Calu3 (cell line): ENCODE measurements around the gene WDFY3. TPM values are rescaled to one million over a fixed set of nuclear protein-coding genes. Genes with fewer than 3 reads are reported as not detected.

Experiments
- BruUV-seq: library from RNA; stranded (reverse); fragments of 400-500 nt; replicated peaks from 2 replicates; lab custom pipeline; 2021; lab: Mats Ljungman, UMichigan
- CTCF ChIA-PET: fragments of 300-600 bp; sonication (Branson Sonifier 250); formaldehyde crosslinking; loops from one replicate; lab custom pipeline; 2022; ENCODE audit warnings: antibody characterized with exemption; lab: Charles Lee
- DNase-seq: peaks from one replicate; pipeline ENCODE4 v3.0.0; 2022
- H3K27ac Mint-ChIP-seq: one replicate; pipeline ENCODE4 v1.8.0; 2022; ENCODE audit warnings: mixed read lengths; ENCODE audit not compliant: unreplicated experiment
- H3K27me3 Mint-ChIP-seq: one replicate; pipeline ENCODE4 v1.8.0; 2022; ENCODE audit warnings: mixed read lengths; ENCODE audit not compliant: unreplicated experiment
- H3K36me3 Mint-ChIP-seq: one replicate; pipeline ENCODE4 v1.8.0; 2022; ENCODE audit warnings: mild to moderate bottlenecking, moderate library complexity, mixed read lengths; ENCODE audit not compliant: insufficient read depth, unreplicated experiment
- H3K4me1 Mint-ChIP-seq: one replicate; pipeline ENCODE4 v1.8.0; 2022; ENCODE audit warnings: mild to moderate bottlenecking, low read depth, mixed read lengths; ENCODE audit not compliant: unreplicated experiment
- H3K4me3 Mint-ChIP-seq: one replicate; pipeline ENCODE4 v1.8.0; 2022; ENCODE audit warnings: mild to moderate bottlenecking, low read depth, moderate library complexity, mixed read lengths; ENCODE audit not compliant: unreplicated experiment
- H3K9me3 Mint-ChIP-seq: one replicate; pipeline ENCODE4 v1.8.0; 2022; ENCODE audit warnings: low read depth, mixed read lengths; ENCODE audit not compliant: unreplicated experiment
- CTCF ChIP-seq: fragments of 200-600 bp; IDR thresholded peaks from one replicate; pipeline ENCODE4 v1.8.0; 2022; ENCODE audit warnings: antibody characterized with exemption; ENCODE audit not compliant: unreplicated experiment
- intact Hi-C: fragments of 100-400 bp; cut with micrococcal nuclease; formaldehyde crosslinking; loops from one replicate; pipeline ENCODE4 v1.10.0; 2022; ENCODE audit not compliant: unreplicated experiment
- total RNA-seq: library from RNA; stranded (reverse); gene quantifications from 2 replicates; pipeline ENCODE4 v1.2.3, GENCODE V29; 2022

The WDFY3 gene
- total RNA-seq, 1 experiment from 2014 or later = 31.5 TPM

GRCh38 chr4:84938316-84938715 is 28.2 kb downstream of the WDFY3 start:
- no peak for DNase-seq
- no TSS peak for BruUV-seq
- Mint-ChIP-seq H3K36me3 (no peaks in the 10 kb centered on the region), H3K4me3 (no peak overlapping the region), H3K27me3 (no peaks in the 10 kb centered on the region), H3K9me3 (peaks cover 8% of the 10 kb centered on the region), H3K4me1 (peaks cover 31% of the 10 kb centered on the region), H3K27ac (no peak overlapping the region)
- CTCF ChIA-PET = interaction anchor here (0.8 kb wide), 1 partner anchor 59 kb away, joined by 3 read pairs; no protein-coding TSS in a partner anchor
- TF ChIP-seq CTCF = no peak
- intact Hi-C loops = no loop called here

- no peak for DNase-seq
- no peaks in the 10 kb centered on the region for H3K36me3 Mint-ChIP-seq
- intact Hi-C loops = no loop called here
- BruUV-seq = no TSS peak
- TF ChIP-seq CTCF = no peak
- no peak overlapping the region for H3K4me3 Mint-ChIP-seq
- no peak overlapping the region for H3K27ac Mint-ChIP-seq
- H3K27me3 Mint-ChIP-seq = no peaks in the 10 kb centered on the region
- H3K4me1 Mint-ChIP-seq = peaks cover 31% of the 10 kb centered on the region
- CTCF ChIA-PET = no interaction called here
- H3K9me3 Mint-ChIP-seq = peaks cover 4% of the 10 kb centered on the region
Observed at GRCh38 chr4:84937381-84937977, 29.0 kb downstream of the WDFY3 start.

- DNase-seq = no peak
- peaks cover 4% of the 10 kb centered on the region for H3K9me3 Mint-ChIP-seq
- no peak for TF ChIP-seq CTCF
- CTCF ChIA-PET = no interaction called here
- H3K4me3 Mint-ChIP-seq = no peak overlapping the region
- no peak overlapping the region for H3K27ac Mint-ChIP-seq
- H3K4me1 Mint-ChIP-seq = peaks cover 31% of the 10 kb centered on the region
- H3K27me3 Mint-ChIP-seq = no peaks in the 10 kb centered on the region
- no peaks in the 10 kb centered on the region for H3K36me3 Mint-ChIP-seq
- intact Hi-C loops = no loop called here
- BruUV-seq = no TSS peak
Observed at GRCh38 chr4:84936123-84936522, 30.4 kb downstream of the WDFY3 start.

GRCh38 chr4:84932462-84932861 is 34.0 kb downstream of the WDFY3 start:
- Mint-ChIP-seq H3K9me3 (no peaks in the 10 kb centered on the region), H3K27me3 (no peaks in the 10 kb centered on the region), H3K4me3 (no peak overlapping the region), H3K27ac (no peak overlapping the region), H3K36me3 (no peaks in the 10 kb centered on the region), H3K4me1 (peaks cover 10% of the 10 kb centered on the region)
- BruUV-seq = no TSS peak
- CTCF ChIA-PET = no interaction called here
- intact Hi-C loops = no loop called here
- TF ChIP-seq CTCF = no peak
- DNase-seq = no peak
